K562 (cell line): ENCODE data around the gene SH3BGRL3. TPM values are rescaled to one million over a fixed set of nuclear protein-coding genes. Genes with fewer than 3 reads are reported as not detected.
A peak's percentile ranks its signal among the peaks of the same experiment; 100 is the strongest.

Source experiments
- ARID1B ChIP-seq: fragments of 450-650 bp; IDR thresholded peaks from 2 replicates; pipeline ENCODE4 v1.6.1; 2016; ENCODE audit warnings: antibody characterized with exemption, mild to moderate bottlenecking, inconsistent platforms
- CCNT2 ChIP-seq: IDR thresholded peaks from 2 replicates; pipeline ENCODE4 v1.6.1; 2011; ENCODE audit warnings: borderline replicate concordance, low read depth, mild to moderate bottlenecking, moderate library complexity, mixed read lengths, low read length; ENCODE audit not compliant: insufficient read length; ENCODE audit errors: extremely low read depth
- GMEB1 ChIP-seq: fragments of 250-450 bp; sonication (Bioruptor Pico); IDR thresholded peaks from 2 replicates; pipeline ENCODE4 v1.4.0; 2020; ENCODE audit warnings: mild to moderate bottlenecking
- KAT2B ChIP-seq: IDR thresholded peaks from one replicate; pipeline ENCODE4 v1.6.1; 2012; ENCODE audit warnings: low read depth, mild to moderate bottlenecking, control low read depth, inconsistent platforms, low read length, moderate library complexity
- LARP7 ChIP-seq: fragments of 450-650 bp; IDR thresholded peaks from 2 replicates; pipeline ENCODE4 v1.6.1; 2016
- MAX ChIP-seq: sonication (generic); formaldehyde crosslinking; IDR thresholded peaks from 2 replicates; pipeline ENCODE4 v1.9.0; 2022; ENCODE audit warnings: mild to moderate bottlenecking, missing genetic modification reagents
- MEIS2 ChIP-seq: fragments of 450-650 bp; IDR thresholded peaks from 2 replicates; pipeline ENCODE4 v1.6.1; 2014; ENCODE audit warnings: mild to moderate bottlenecking; ENCODE audit not compliant: partially characterized antibody
- RBM15 ChIP-seq: fragments of 200-400 bp; formaldehyde crosslinking; IDR thresholded peaks from 2 replicates; pipeline ENCODE4 v1.6.1; 2018; ENCODE audit warnings: mild to moderate bottlenecking, low read length, moderate library complexity; ENCODE audit not compliant: insufficient read depth
- RFX7 ChIP-seq: fragments of 250-450 bp; sonication (Bioruptor Pico); IDR thresholded peaks from 2 replicates; pipeline ENCODE4 v1.5.1; 2021; ENCODE audit warnings: mild to moderate bottlenecking
- SUPT5H ChIP-seq: fragments of 450-650 bp; IDR thresholded peaks from 2 replicates; pipeline ENCODE4 v1.6.1; 2016
- ZNF143 ChIP-seq: sonication (generic); formaldehyde crosslinking; IDR thresholded peaks from 2 replicates; pipeline ENCODE4 v1.9.0; 2022; ENCODE audit warnings: mild to moderate bottlenecking, missing genetic modification reagents
- ZNF444 ChIP-seq: fragments of 250-450 bp; sonication (Bioruptor Pico); IDR thresholded peaks from 2 replicates; pipeline ENCODE4 v1.4.0; 2020; ENCODE audit warnings: mild to moderate bottlenecking, moderate library complexity
- ZNF589 ChIP-seq: fragments of 200-800 bp; sonication (Bioruptor generic); IDR thresholded peaks from 2 replicates; pipeline ENCODE4 v1.6.1; 2016; ENCODE audit warnings: low read depth, missing genetic modification characterization, missing compliant biosample characterization
- polyA plus RNA-seq, 8 experiments: library from polyadenylated mRNA; depleted of rRNA in 4 of 8; stranded (reverse) in 5 of 8; unstranded in 3 of 8; fragments of >200 nt; fragmentation: Nextera tagmentation in 2 of 8; fragmentation: Illumina TruSeq in 1 of 8; extraction: Ambion mirVana in 2 of 8; extraction: Trizol in 1 of 8; gene quantifications; 2 replicates each; pipeline versions ENCODE4 v1.2.1 to v1.2.3, GENCODE V29; 2011 to 2014; ENCODE audit warnings: inconsistent platforms in 1 of 8, missing spikeins in 1 of 8
- total RNA-seq, 7 experiments: library from RNA; depleted of rRNA in 6 of 7; stranded (reverse); fragments of >200 nt in 6 of 7; fragmentation: Illumina TruSeq in 2 of 7; extraction: Trizol in 2 of 7; gene quantifications; 2 replicates each; pipeline versions ENCODE4 v1.2.1 to v1.2.3, GENCODE V29; 2011 to 2021; ENCODE audit warnings: low replicate concordance in 1 of 7
- TF ChIP-seq, protein P1 (sequence below): sonication (generic); formaldehyde crosslinking; IDR thresholded peaks from 2 replicates; pipeline ENCODE4 v1.8.1; 2023; ENCODE audit warnings: mild to moderate bottlenecking, missing genetic modification reagents

The SH3BGRL3 gene
- total and polyA plus RNA-seq, 9 of the 15 experiments (the other 6 are each of a cell fraction or from before 2014, with no cell fraction given) = 30.3 to 140 (median 54.2) TPM

DNA sequence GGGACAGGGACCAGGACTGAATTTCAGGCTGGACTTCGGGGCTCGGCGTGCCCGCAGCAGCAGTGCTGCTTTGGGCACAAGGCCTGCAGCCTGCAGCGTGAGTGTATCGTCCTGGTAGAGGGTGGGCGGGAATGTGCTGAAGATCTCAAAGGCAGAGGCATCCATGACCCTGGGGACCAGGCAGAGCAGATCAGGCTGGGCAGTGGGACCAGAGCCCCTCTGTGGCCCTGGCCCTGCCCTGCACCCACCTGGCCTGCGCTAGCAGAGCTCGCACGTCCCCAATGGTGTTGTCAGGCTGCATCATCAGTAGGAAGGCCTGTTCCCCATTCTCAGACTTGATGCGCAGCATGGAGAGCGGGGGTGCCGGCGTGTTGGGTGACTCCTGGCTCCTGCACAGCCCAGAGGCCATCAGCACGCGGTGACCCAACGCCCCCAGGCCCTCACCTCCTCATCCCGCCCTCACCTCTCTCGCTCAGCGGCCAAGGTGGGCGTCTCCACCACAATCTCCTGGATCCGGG, 2.6 kb downstream of the SH3BGRL3 start (continued):
- no peak for TF ChIP-seq GMEB1 (CRISPR knock-in tag)
- TF ChIP-seq MEIS2 = no peak
- no peak for TF ChIP-seq LARP7
- TF ChIP-seq, protein P1, sequence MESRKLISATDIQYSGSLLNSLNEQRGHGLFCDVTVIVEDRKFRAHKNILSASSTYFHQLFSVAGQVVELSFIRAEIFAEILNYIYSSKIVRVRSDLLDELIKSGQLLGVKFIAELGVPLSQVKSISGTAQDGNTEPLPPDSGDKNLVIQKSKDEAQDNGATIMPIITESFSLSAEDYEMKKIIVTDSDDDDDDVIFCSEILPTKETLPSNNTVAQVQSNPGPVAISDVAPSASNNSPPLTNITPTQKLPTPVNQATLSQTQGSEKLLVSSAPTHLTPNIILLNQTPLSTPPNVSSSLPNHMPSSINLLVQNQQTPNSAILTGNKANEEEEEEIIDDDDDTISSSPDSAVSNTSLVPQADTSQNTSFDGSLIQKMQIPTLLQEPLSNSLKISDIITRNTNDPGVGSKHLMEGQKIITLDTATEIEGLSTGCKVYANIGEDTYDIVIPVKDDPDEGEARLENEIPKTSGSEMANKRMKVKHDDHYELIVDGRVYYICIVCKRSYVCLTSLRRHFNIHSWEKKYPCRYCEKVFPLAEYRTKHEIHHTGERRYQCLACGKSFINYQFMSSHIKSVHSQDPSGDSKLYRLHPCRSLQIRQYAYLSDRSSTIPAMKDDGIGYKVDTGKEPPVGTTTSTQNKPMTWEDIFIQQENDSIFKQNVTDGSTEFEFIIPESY = 0 out of 2 replicates have a peak, but pooled peaks have one; percentile 10
- TF ChIP-seq SUPT5H = peak; percentile 42
- no peak for TF ChIP-seq KAT2B
- no peak for TF ChIP-seq CCNT2
- TF ChIP-seq ZNF444 (CRISPR knock-in tag) = no peak
- no peak for TF ChIP-seq ARID1B
- no peak for TF ChIP-seq RFX7 (CRISPR knock-in tag)
- no peak for TF ChIP-seq ZNF589 (CRISPR knock-in tag)
- TF ChIP-seq MAX (CRISPR knock-in tag) = 0 out of 2 replicates have a peak, but pooled peaks have one; percentile 16
- no peak for TF ChIP-seq ZNF143
- no peak for TF ChIP-seq RBM15
